Hippocampal formation (tissue), 2 donors: ENCODE data around the gene DPP8.
"Not testable (repeated sequence)": the region's sequence is repeated elsewhere in the genome, so short reads cannot be mapped to it uniquely, and the experiment has no call there.

Experiments used
- DNase-seq, 2 donors: peaks; one replicate each; lab custom pipeline; 2025; lab: John Stamatoyannopoulos, UW

The DPP8 gene

GRCh38 chr15:65402961-65403360, 114.5 kb downstream of the DPP8 start:
- no peak for DNase-seq

- no peak for DNase-seq
Measured at GRCh38 chr15:65401611-65402240, 115.8 kb downstream of the DPP8 start.

GRCh38 chr15:65400760-65401610, 116.5 kb downstream of the DPP8 start:
- peak; percentile 24 to 42 for DNase-seq

- no peak for DNase-seq
Measured at GRCh38 chr15:65399997-65400396, 117.5 kb downstream of the DPP8 start.

- no peak for DNase-seq
Measured at GRCh38 chr15:65399001-65399706, 118.3 kb downstream of the DPP8 start.

GRCh38 chr15:65398486-65398885, 119.0 kb downstream of the DPP8 start:
- not testable (repeated sequence) for DNase-seq

- DNase-seq: no peak
Measured at GRCh38 chr15:65396965-65397317, 120.5 kb downstream of the DPP8 start.

GRCh38 chr15:65396283-65396964, 121.1 kb downstream of the DPP8 start:
- no peak for DNase-seq

GRCh38 chr15:65395567-65396202, 121.8 kb downstream of the DPP8 start:
- DNase-seq: no peak

- no peak for DNase-seq
Measured at GRCh38 chr15:65394936-65395335, 122.6 kb downstream of the DPP8 start.

- no peak for DNase-seq
Measured at GRCh38 chr15:65394280-65394789, 123.2 kb downstream of the DPP8 start.

- DNase-seq: no peak
Measured at GRCh38 chr15:65393557-65393956, 123.9 kb downstream of the DPP8 start.

GRCh38 chr15:65393091-65393490, 124.4 kb downstream of the DPP8 start:
- no peak for DNase-seq
